Activated CD4-positive, alpha-beta T cell treated with anti-CD3 and anti-CD28 coated beads, Interleukin-2, amount 10 ng/mL, durations not matched to agents 24 days and 14 days (primary cell): ENCODE measurements around the gene PSMB1. TPM values are rescaled to one million over a fixed set of nuclear protein-coding genes. Genes with fewer than 3 reads are reported as not detected.
"Not testable (repeated sequence)": the region's sequence is repeated elsewhere in the genome, so short reads cannot be mapped to it uniquely, and the experiment has no call there.

ENCODE experiments used
- DNase-seq: peaks from one replicate; pipeline ENCODE4 v3.0.0; 2022
- H3K27ac Mint-ChIP-seq: one replicate; pipeline ENCODE4 v1.8.0; 2022; ENCODE audit warnings: mild to moderate bottlenecking, mixed read lengths
- H3K27me3 Mint-ChIP-seq: one replicate; pipeline ENCODE4 v1.8.0; 2022; ENCODE audit warnings: mixed read lengths
- H3K36me3 Mint-ChIP-seq: one replicate; pipeline ENCODE4 v1.8.0; 2022; ENCODE audit warnings: low read depth, mild to moderate bottlenecking, mixed read lengths
- H3K4me1 Mint-ChIP-seq: one replicate; pipeline ENCODE4 v1.8.0; 2021; ENCODE audit warnings: mixed read lengths
- H3K4me3 Mint-ChIP-seq: one replicate; pipeline ENCODE4 v1.8.0; 2022; ENCODE audit warnings: mild to moderate bottlenecking, moderate library complexity, mixed read lengths
- H3K9me3 Mint-ChIP-seq: one replicate; pipeline ENCODE4 v1.8.0; 2021; ENCODE audit warnings: mixed read lengths
- intact Hi-C: fragments of 100-400 bp; cut with micrococcal nuclease; formaldehyde crosslinking; loops from one replicate; pipeline ENCODE4 v1.15.1; 2023
- total RNA-seq: library from RNA; stranded (reverse); gene quantifications from 2 replicates; pipeline ENCODE4 v1.2.3, GENCODE V29; 2022

PSMB1 gene
- total RNA-seq, 1 donor from 2014 or later, result 288 TPM

DNA sequence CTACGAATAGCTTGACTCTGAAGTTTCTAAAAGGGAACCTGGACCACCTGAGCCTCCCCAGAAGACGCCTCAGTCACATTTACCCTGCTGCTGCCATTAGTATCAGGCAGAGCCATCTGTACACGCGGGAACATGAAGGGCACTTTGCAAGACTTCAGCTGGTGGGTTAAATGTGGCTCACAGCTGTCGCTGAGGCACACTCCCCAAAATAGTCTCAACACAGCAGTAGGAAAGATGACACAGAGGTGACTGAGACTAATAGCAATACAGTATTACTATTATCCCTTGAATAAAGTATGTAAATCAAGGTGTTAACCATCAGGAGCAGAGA is 29.0 kb downstream of the PSMB1 start:
- H3K27ac Mint-ChIP-seq, result no peak overlapping the region
- H3K4me3 Mint-ChIP-seq, result no peak overlapping the region
- no peak for DNase-seq
- no peaks in the 10 kb centered on the region for H3K9me3 Mint-ChIP-seq
- peaks cover 9% of the 10 kb centered on the region for H3K4me1 Mint-ChIP-seq
- intact Hi-C loops, result loop anchor here (10.0 kb wide), 1 partner anchor 219 kb away; the partner anchor contains the start of gene FAM120B
- no peaks in the 10 kb centered on the region for H3K36me3 Mint-ChIP-seq
- peaks cover 42% of the 10 kb centered on the region for H3K27me3 Mint-ChIP-seq

- peaks cover 48% of the 10 kb centered on the region for H3K27me3 Mint-ChIP-seq
- no peak overlapping the region for H3K4me3 Mint-ChIP-seq
- DNase-seq, result no peak
- H3K36me3 Mint-ChIP-seq, result no peaks in the 10 kb centered on the region
- no peaks in the 10 kb centered on the region for H3K9me3 Mint-ChIP-seq
- no peak overlapping the region for H3K27ac Mint-ChIP-seq
- H3K4me1 Mint-ChIP-seq, result peaks cover 6% of the 10 kb centered on the region
- intact Hi-C loops, result loop anchor here (10.0 kb wide), 1 partner anchor 219 kb away; the partner anchor contains the start of gene FAM120B
These were observed 29.6 kb downstream of the PSMB1 start for GRCh38 chr6:170523256-170524171.

GRCh38 chr6:170522565-170523183 is 30.4 kb downstream of the PSMB1 start:
- no peak for DNase-seq
- Mint-ChIP-seq H3K4me3 (no peak overlapping the region), H3K4me1 (peaks cover 3% of the 10 kb centered on the region), H3K27ac (no peak overlapping the region), H3K9me3 (no peaks in the 10 kb centered on the region), H3K27me3 (peaks cover 57% of the 10 kb centered on the region), H3K36me3 (no peaks in the 10 kb centered on the region)
- intact Hi-C loops, result loop anchor here (10.0 kb wide), 1 partner anchor 218 kb away; the partner anchor contains the start of gene FAM120B

- intact Hi-C loops, result loop anchor here (1.0 to 5.0 kb wide), 5 partner anchors 527 to 1560 kb away; no protein-coding TSS in a partner anchor
- H3K9me3 Mint-ChIP-seq, result no peaks in the 10 kb centered on the region
- H3K27me3 Mint-ChIP-seq, result peaks cover 66% of the 10 kb centered on the region
- peak overlapping the region; percentile 38 for H3K4me3 Mint-ChIP-seq
- H3K36me3 Mint-ChIP-seq, result no peaks in the 10 kb centered on the region
- peaks cover 3% of the 10 kb centered on the region for H3K4me1 Mint-ChIP-seq
- DNase-seq, result peak; percentile 81
- H3K27ac Mint-ChIP-seq, result no peak overlapping the region
These were observed 36.1 kb downstream of the PSMB1 start for GRCh38 chr6:170516783-170517616.

GRCh38 chr6:170514908-170515307 is 38.2 kb downstream of the PSMB1 start:
- no peaks in the 10 kb centered on the region for H3K36me3 Mint-ChIP-seq
- H3K27ac Mint-ChIP-seq, result no peak overlapping the region
- intact Hi-C loops, result loop anchor here (5.0 kb wide), 1 partner anchor 1558 kb away; no protein-coding TSS in a partner anchor
- no peaks in the 10 kb centered on the region for H3K4me1 Mint-ChIP-seq
- H3K9me3 Mint-ChIP-seq, result no peaks in the 10 kb centered on the region
- no peak for DNase-seq
- peaks cover 53% of the 10 kb centered on the region for H3K27me3 Mint-ChIP-seq
- H3K4me3 Mint-ChIP-seq, result no peak overlapping the region

GRCh38 chr6:170512249-170512648 is 40.9 kb downstream of the PSMB1 start:
- Mint-ChIP-seq H3K9me3 (no peaks in the 10 kb centered on the region), H3K27ac (no peak overlapping the region), H3K4me1 (no peaks in the 10 kb centered on the region), H3K27me3 (peaks cover 31% of the 10 kb centered on the region), H3K4me3 (no peak overlapping the region), H3K36me3 (no peaks in the 10 kb centered on the region)
- DNase-seq, result no peak
- intact Hi-C loops, result no loop called here

DNA sequence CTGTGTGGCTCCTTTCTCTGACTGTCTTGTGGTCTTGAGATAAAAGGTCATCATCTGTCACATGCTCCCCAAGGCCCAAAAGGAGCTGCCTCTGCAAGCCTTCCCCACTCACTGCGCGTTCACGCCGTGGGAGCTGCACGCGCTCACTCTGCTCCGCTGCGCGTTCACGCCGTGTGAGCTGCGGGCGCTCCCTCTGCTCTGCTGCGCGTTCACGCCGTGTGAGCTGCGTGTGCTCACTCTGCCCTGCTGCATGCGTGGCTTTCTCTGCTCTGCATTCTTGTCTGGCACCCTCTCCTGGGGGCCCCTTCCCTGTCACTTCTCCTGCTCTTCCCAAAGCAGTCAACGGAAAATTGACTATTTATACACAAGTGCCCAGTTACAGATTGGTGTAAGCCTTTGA is 42.5 kb downstream of the PSMB1 start:
- Mint-ChIP-seq H3K9me3 (no peaks in the 10 kb centered on the region), H3K4me3 (no peak overlapping the region), H3K36me3 (no peaks in the 10 kb centered on the region), H3K27ac (peak overlapping the region; percentile 8), H3K4me1 (no peaks in the 10 kb centered on the region), H3K27me3 (peaks cover 29% of the 10 kb centered on the region)
- no peak for DNase-seq
- intact Hi-C loops, result no loop called here

DNA sequence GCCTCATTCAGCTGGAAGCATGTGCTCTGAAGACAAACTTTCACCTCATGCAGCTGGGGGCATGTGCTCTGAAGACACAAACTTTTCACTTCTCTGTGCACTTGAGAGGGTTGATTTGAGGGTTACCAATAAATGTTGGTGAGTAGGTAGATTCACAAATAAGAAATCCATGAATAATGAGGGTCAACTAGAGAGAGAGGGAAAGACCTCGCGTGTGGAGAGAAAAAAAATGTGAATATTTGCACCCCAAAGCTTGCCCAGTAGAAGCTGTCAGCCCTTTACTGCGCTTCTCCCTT is 43.4 kb downstream of the PSMB1 start:
- peaks cover 27% of the 10 kb centered on the region for H3K27me3 Mint-ChIP-seq
- H3K27ac Mint-ChIP-seq, result no peak overlapping the region
- intact Hi-C loops, result no loop called here
- no peak for DNase-seq
- no peaks in the 10 kb centered on the region for H3K36me3 Mint-ChIP-seq
- H3K9me3 Mint-ChIP-seq, result no peaks in the 10 kb centered on the region
- no peak overlapping the region for H3K4me3 Mint-ChIP-seq
- H3K4me1 Mint-ChIP-seq, result no peaks in the 10 kb centered on the region

GRCh38 chr6:170508892-170509722 is 44.0 kb downstream of the PSMB1 start:
- H3K36me3 Mint-ChIP-seq, H3K27ac Mint-ChIP-seq, H3K4me1 Mint-ChIP-seq, DNase-seq, H3K9me3 Mint-ChIP-seq, intact Hi-C loops, H3K4me3 Mint-ChIP-seq: not testable (repeated sequence)
- H3K27me3 Mint-ChIP-seq, result peaks cover 27% of the 10 kb centered on the region

- DNase-seq, H3K4me3 Mint-ChIP-seq, H3K4me1 Mint-ChIP-seq, H3K9me3 Mint-ChIP-seq, H3K36me3 Mint-ChIP-seq, H3K27ac Mint-ChIP-seq, intact Hi-C loops: not testable (repeated sequence)
- peaks cover 22% of the 10 kb centered on the region for H3K27me3 Mint-ChIP-seq
These were observed 44.8 kb downstream of the PSMB1 start for GRCh38 chr6:170508275-170508674.

- H3K4me1 Mint-ChIP-seq, DNase-seq, H3K9me3 Mint-ChIP-seq, H3K27ac Mint-ChIP-seq, H3K4me3 Mint-ChIP-seq, H3K36me3 Mint-ChIP-seq, intact Hi-C loops: not testable (repeated sequence)
- H3K27me3 Mint-ChIP-seq, result peaks cover 16% of the 10 kb centered on the region
These were observed 45.4 kb downstream of the PSMB1 start for GRCh38 chr6:170507728-170508127.

GRCh38 chr6:170506446-170506845 is 46.7 kb downstream of the PSMB1 start:
- DNase-seq, result no peak
- no peaks in the 10 kb centered on the region for H3K4me1 Mint-ChIP-seq
- no peak overlapping the region for H3K4me3 Mint-ChIP-seq
- peaks cover 13% of the 10 kb centered on the region for H3K9me3 Mint-ChIP-seq
- peaks cover 11% of the 10 kb centered on the region for H3K27me3 Mint-ChIP-seq
- no peaks in the 10 kb centered on the region for H3K36me3 Mint-ChIP-seq
- intact Hi-C loops, result no loop called here
- H3K27ac Mint-ChIP-seq, result no peak overlapping the region

- no peak overlapping the region for H3K27ac Mint-ChIP-seq
- H3K27me3 Mint-ChIP-seq, result peaks cover 11% of the 10 kb centered on the region
- peaks cover 21% of the 10 kb centered on the region for H3K9me3 Mint-ChIP-seq
- no peak overlapping the region for H3K4me3 Mint-ChIP-seq
- H3K4me1 Mint-ChIP-seq, result no peaks in the 10 kb centered on the region
- DNase-seq, result no peak
- H3K36me3 Mint-ChIP-seq, result no peaks in the 10 kb centered on the region
- intact Hi-C loops, result no loop called here
These were observed 47.8 kb downstream of the PSMB1 start for GRCh38 chr6:170505306-170505705.
